Activated CD8-positive, alpha-beta memory T cell treated with anti-CD3 and anti-CD28 coated beads, Interleukin-2, amount 50 U/mL, for 48 hours (primary cell): ENCODE data around the gene OR51E2.
"Not testable (repeated sequence)": the region's sequence is repeated elsewhere in the genome, so short reads cannot be mapped to it uniquely, and the experiment has no call there.

Experiments used
- DNase-seq: peaks from one replicate; pipeline ENCODE4 v3.0.0-alpha.2; 2020

The OR51E2 gene, protein sequence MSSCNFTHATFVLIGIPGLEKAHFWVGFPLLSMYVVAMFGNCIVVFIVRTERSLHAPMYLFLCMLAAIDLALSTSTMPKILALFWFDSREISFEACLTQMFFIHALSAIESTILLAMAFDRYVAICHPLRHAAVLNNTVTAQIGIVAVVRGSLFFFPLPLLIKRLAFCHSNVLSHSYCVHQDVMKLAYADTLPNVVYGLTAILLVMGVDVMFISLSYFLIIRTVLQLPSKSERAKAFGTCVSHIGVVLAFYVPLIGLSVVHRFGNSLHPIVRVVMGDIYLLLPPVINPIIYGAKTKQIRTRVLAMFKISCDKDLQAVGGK

GRCh38 chr11:4697585-4697984 lies at the start of gene OR51E2:
OR51E2 (minus strand) TSS chr11:4697853; CDS start chr11:4682711, 15,142 bp downstream.
- no peak for DNase-seq

DNA sequence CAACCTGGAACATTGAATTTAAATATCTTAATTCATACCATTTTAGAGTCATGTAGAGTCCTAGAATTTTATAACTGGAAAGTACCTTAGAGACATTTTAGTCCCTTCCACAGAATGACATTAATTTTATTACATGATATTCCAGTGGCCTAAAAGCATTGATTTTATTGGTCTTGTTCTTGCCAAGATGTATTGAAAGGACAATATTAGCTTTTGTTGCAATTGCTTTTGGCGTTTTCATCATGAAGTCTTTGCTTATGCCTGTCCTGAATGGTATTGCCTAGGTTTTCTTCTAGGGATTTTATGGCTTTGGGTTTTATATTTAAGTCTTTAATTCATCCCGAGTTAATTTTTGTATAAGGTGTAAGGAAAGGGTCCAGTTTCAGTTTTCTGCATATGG lies 43.1 kb upstream of the OR51E2 start:
- no peak for DNase-seq

GRCh38 chr11:4727171-4727570 lies 29.5 kb upstream of the OR51E2 start:
- no peak for DNase-seq

GRCh38 chr11:4722616-4723534 lies 25.2 kb upstream of the OR51E2 start:
- DNase-seq = not testable (repeated sequence)

GRCh38 chr11:4714300-4714699 lies 16.6 kb upstream of the OR51E2 start:
- DNase-seq = no peak

DNA sequence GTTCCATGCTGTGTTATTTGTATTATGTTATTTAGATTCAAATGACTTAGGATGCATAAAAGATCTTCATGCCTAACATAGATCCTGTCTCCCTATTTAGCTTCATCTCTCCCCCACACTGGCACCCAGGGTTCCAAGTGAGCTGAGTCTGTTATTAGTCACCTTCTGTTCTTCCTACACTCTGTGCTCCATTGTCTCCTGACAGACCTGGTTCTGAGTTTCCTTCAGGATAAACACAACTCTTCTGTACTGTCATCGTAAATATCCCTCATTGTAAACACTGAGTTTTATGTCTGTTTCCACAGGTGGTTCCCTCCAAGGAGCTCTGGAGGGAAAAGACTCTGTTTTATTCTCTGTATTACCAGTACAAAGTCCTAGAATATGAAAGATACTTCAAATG lies 15.6 kb upstream of the OR51E2 start:
- no peak for DNase-seq

GRCh38 chr11:4704790-4705334 lies 7.2 kb upstream of the OR51E2 start:
- DNase-seq = no peak

- DNase-seq = no peak
Observed at GRCh38 chr11:4704054-4704789, 6.6 kb upstream of the OR51E2 start, which contains the start of gene MMP26. MMP26 (plus strand) TSS chr11:4704784.

DNA sequence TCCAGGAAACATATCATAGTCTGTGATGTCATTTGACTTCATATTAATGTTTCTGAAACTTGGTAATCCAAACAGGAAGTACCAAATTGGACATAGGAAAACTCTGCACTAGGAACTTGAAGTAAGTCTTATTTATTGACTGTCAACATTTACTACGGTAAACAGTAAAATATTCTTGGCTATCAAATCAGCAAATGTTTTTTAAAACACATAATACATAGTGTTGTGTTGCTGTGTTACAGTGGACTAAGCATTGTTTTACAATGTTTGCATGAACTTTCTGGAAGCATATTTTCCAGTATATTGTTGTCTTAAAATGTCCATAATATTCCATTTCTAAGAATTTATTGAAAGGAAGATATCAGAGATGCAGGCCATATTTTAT lies 2.8 kb upstream of the OR51E2 start:
- DNase-seq = no peak

DNA sequence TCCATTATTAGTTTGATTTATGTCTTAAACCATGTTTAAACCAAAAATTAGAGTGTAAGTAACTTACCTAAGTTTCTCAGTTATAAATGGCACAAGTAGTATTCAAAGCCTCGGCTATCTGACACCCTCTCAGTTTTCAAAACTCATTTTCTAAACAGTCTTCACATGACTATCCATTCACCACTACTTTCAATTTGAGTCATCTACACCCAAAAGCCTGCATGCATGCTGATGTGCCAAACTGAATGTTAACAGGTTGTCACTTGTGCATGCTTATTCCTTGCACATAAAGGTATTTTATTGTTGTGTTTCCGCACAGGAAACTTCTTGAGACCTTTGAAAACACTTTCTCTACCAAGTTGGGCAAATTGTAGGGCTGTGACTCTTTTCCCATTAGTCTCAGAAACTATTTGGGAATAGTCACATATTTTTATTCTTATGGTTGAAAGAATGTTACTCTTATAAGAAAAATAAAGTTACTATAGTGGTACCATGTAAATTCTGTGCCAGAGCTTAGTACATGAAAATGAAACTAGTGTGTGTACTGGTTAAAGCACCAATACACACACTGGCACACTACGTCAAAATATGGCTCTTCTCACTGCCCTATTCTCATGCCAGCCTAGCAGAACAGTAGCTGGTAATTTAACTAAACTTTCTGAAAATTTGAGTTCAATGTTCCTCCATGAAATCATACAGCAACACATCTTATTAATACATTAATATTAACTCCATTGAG lies 2.2 kb upstream of the OR51E2 start:
- no peak for DNase-seq

DNA sequence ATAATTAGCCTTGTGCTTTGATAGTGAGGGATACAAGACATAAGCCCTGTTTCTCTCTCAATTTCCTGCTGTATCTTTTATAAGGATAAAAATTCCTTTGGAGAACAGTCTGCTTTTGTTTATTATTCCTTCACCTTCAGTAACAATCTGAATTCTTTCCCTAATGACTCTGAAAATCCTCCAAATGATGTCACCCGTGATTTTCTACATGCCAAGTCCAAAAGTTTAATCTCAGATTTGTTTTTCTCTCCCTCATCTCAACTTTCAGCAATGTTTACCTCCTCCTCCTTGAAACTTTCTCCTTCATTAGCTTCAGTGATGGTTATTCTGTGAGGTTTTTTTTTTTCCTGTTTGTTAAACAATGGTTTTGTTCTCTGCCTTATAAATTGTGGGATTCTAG lies 2.2 kb downstream of the OR51E2 start:
- no peak for DNase-seq

DNA sequence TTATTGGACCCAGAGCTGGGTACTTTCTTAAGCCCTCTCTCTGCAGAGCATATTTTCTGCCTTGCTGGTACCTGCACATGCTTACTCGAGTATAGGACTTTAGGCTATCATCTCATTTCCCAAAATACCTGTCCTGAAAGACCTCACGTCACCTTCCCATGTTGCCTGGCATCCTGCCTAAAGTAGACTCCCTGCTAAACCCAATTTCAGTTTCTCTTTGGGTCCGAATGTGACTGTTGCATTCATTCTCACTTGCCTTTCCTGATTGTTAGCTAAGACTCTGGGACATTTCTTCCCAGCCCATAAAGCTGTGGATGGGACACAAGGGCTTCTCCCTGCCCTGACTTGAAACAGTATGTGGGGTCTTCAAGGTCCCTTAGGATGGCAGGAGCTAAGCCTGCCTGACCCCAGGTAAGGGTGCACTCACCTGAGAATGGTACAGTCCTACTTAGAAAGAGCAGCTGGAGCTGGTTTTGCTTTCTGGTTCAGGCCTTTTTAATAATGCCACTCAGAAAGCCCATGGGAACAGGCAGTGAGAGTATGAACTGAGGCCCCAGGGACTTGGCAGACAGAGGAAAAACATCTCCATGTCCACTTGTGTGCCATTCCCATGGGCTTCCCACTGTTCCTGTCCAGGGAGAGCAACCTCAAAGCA lies 12.9 kb downstream of the OR51E2 start:
- no peak for DNase-seq

GRCh38 chr11:4682623-4683419 lies 14.8 kb downstream of the OR51E2 start:
- DNase-seq = no peak

DNA sequence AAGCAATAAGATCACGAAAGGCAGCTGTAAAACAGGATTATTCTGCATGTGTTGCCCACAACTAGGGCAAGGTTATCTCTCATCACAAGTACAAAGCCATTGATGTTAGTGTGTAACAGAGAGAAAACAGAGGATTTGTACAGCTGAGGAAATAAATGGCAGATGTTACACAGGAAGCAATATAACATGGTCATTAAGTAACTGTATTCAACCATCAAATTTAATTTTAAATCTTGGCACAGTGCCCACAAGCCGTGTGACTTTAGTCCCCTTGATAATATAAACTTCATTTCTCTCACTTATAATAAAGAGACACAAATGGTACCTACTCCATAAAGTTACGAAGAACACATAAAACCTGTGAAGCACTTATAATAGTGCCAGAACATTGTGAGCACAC lies 17.3 kb downstream of the OR51E2 start:
- DNase-seq = no peak

DNA sequence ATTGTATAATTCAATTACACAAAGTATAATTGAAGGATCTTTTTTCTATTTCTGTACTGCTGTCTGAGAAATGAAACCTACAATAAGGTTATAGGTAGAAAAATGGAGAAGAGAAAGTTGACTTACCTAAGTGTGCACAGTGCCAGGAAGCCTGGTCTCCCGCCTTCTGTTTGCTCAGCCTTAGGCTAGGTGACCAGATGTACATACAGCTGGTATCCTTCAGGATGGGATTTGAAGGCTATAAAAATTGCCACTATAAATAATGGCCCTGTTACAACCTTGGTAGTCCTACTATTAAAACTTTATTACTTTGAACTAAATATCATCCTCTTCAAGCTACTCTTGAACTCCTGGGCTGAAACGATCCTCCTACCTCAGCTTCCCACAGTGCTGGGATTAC lies 19.7 kb downstream of the OR51E2 start:
- DNase-seq = no peak

GRCh38 chr11:4673781-4674180 lies 23.9 kb downstream of the OR51E2 start:
- DNase-seq = no peak

DNA sequence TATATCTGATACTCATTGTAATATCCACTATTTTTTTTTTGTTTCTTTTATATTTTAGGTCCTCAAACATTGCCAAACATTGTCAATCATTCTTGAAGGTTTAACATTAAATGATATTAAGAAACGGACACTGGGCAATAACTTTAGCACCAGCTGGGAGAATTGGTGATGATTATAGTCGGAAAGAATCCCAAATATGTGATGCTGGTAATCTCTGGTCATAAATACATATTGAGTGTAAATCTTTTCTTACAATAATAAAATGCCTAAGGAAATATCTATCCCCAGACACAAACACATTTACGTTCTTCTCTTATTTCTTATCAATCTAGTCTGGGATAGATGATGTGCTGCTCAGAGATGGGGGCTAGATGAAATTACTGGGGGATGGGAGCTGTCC lies 25.2 kb downstream of the OR51E2 start:
- no peak for DNase-seq

- no peak for DNase-seq
Observed at GRCh38 chr11:4671741-4672140, 25.9 kb downstream of the OR51E2 start.

DNA sequence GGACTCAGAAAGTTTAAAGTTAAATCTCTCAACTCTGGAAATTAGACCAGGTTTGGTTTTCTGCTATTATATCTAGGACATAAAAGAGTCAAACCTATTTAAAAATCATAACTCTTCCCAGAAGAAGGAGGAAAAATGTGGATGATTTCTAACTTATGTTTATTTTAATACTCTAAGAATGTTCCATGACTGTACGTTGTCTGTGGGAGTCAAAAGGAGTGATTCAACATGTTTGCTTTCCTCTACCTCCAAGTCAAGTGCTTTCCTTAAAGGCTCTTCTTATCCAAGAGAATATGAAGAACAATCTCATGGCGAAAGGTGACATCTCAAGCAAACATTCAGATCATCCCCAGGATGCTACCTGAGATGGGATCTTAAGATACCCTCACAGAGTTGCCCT lies 32.2 kb downstream of the OR51E2 start:
- no peak for DNase-seq

- DNase-seq = no peak
Observed at GRCh38 chr11:4664786-4665185, 32.9 kb downstream of the OR51E2 start.

DNA sequence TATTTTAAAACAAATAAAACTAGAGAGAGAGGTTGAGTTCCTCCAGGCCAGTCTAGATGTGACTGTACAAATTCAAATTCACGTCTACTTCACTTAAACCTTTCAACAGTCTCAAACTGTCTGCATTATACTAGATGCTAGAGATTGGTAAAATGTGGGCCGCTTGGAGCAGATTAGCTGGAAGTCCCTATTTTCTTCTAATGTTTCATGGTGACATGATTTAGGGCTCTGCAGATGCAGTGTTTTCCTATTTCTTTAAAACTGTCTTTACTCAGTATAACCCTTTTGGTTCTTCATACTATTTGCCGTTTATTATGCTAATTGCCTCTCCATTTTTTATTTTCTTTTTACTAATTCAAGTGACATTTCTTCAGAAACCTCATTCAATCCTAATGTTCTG lies 33.5 kb downstream of the OR51E2 start:
- no peak for DNase-seq
